HG03175 (cell line): ENCODE measurements around the gene SERPINB8.

Experiments
- ATAC-seq: cut with Tn5 transposase; IDR thresholded peaks from one replicate; pipeline ENCODE4 v1.9.1; 2021; ENCODE audit warnings: mild to moderate bottlenecking, moderate library complexity; ENCODE audit not compliant: unreplicated experiment

SERPINB8 gene

GRCh38 chr18:64009305-64009704 is 39.4 kb downstream of the SERPINB8 start:
- no peak for ATAC-seq

DNA sequence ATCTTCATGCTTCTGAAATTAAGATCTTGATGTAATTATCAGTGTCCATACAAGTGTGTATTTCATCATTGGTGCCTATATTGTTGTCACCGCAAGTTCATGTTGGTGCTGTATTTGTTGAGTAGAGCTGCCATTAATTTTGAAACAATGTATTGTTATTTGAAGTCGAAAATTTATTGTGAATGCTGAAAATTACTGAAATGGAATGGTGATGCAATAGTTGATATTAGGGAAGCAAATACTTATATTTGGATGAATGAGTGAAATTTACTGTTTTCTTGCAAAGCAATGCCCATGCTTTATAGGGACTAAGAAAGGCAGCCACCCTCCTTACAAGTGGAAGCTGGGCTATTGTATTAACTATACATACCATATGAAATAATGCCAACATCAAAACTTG is 41.6 kb downstream of the SERPINB8 start:
- no peak for ATAC-seq

DNA sequence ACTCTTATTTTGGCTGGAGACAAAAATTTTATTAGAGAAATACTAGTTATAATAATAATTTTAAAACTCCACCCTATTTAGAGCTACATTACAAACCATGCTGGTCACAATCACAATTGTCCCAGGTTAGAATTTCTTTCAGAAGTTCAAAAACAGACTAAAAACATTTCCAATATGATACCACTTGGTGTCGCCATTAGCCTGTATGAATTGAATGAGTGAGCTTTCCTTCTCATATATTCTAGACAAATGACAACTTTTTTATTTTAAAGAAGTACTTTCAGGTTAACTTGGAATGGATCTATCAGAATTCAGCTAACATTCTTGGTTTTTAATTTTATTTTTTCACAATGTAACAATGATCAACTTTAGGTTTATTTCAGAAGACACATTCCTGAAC is 48.0 kb downstream of the SERPINB8 start:
- peak; percentile 67 for ATAC-seq

GRCh38 chr18:64019922-64020756 is 50.3 kb downstream of the SERPINB8 start:
- no peak for ATAC-seq

DNA sequence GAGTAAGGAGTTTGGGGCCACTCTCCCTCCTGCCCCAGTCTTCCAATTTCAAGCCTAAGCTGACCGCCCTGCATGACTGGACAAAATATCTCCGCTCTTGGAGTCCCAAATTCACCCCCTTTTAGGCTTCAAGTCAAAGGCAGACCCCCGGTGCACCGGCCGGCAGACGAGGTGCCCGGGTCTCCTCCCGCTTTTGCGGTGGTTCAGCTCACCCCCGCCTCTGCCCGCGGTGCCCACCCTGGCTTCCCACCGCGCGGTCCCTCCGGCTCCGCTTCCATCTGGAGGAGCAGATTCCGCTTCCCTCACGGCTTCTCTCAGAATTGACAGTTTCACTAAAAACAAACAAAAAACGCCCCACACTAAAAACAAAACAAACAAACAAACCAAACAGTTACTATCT is 56.5 kb downstream of the SERPINB8 start:
- ATAC-seq = no peak

GRCh38 chr18:64027931-64028695 is 58.2 kb downstream of the SERPINB8 start:
- ATAC-seq = peak; percentile 52

DNA sequence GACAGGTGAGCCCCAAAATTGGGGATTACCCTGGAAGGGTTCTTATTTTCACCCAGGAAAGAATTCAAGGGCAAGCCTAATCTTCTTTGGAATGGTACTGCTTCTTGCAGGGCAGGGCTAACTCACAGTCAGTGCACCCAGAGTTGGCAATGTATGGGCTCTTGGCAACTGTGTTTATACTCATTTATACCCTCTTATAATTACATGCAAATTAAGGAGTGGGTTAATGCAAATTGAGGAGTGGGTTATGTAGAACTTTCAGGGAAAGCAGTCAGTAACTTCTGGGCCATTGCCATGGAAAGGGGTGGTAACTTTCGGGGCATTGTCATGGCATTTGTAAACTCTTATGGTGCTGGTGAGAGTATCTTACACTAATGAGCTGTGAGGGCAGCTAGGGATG is 59.2 kb downstream of the SERPINB8 start:
- no peak for ATAC-seq

GRCh38 chr18:64031411-64031810 is 61.5 kb downstream of the SERPINB8 start:
- no peak for ATAC-seq

GRCh38 chr18:64032312-64032711 is 62.4 kb downstream of the SERPINB8 start:
- no peak for ATAC-seq

DNA sequence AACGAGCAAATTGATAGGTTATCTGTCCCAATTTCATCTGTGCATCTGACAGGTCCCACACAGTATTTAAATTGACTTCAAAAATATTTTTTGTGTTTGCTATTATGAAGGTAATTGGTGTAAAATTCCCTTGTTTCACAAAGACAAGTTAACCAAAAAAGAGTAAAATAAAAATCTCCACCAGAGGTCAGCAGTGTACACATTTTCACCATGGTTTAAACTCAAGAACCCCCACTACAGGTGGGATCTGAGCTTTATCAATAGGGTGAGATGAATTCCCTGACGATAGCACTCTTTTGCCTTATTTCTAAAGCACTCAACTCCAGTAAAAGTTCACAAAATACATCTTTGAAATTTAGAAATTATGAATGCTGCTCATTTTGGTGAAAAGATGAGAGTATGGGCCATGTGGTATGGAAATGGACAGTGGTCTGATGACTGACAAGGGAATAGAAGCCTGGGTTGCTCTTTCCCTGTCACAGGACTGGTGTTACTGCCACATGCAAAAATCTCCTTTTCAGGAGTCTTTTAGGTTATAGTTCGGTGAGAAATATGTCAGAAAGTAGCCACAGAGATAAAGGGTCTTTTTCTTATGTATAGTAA is 68.0 kb downstream of the SERPINB8 start:
- peak; percentile 73 for ATAC-seq
